Fibroblast of lung (primary cell): ENCODE data around the gene IGSF9B.

ENCODE experiments used
- CTCF ChIP-seq, 2 donors: IDR thresholded peaks in 1 of 2; conservative IDR thresholded peaks in 1 of 2; 1 replicate in 1 of 2; 2 replicates in 1 of 2; pipeline ENCODE4 v1.5.1; 2011 to 2012; ENCODE audit warnings: low read length in 2 of 2, control low read depth in 1 of 2, inconsistent platforms in 1 of 2, low read depth in 1 of 2, mild to moderate bottlenecking in 1 of 2
- EZH2 ChIP-seq: IDR thresholded peaks from 2 replicates; pipeline ENCODE4 v1.5.1; 2012; ENCODE audit warnings: low read length, control low read depth, mild to moderate bottlenecking; ENCODE audit errors: missing control alignments

GRCh38 chr11:133931449-133932060 lies 25.2 kb downstream of the IGSF9B start:
- TF ChIP-seq CTCF (conservative IDR thresholded peaks at IDR 0.05 in 1 of 2, IDR thresholded peaks at IDR 0.05 in 1 of 2; ENCODE audit: low read depth in 1 of 2, low read length in 2 of 2) (no peak), EZH2 (no peak)
